Endothelial cell (in vitro differentiated cells): ENCODE measurements around the gene CDH8. TPM values are rescaled to one million over a fixed set of nuclear protein-coding genes. Genes with fewer than 3 reads are reported as not detected.
A peak's percentile ranks its signal among the peaks of the same experiment; 100 is the strongest.

Source experiments
- DNase-seq: peaks from one replicate; pipeline ENCODE4 v3.0.0; 2021; ENCODE audit warnings: low spot score
- H3K27ac Mint-ChIP-seq: one replicate; pipeline ENCODE4 v1.8.0; 2021; ENCODE audit warnings: mixed read lengths, inconsistent platforms; ENCODE audit not compliant: unreplicated experiment
- H3K27me3 Mint-ChIP-seq: one replicate; pipeline ENCODE4 v1.8.0; 2021; ENCODE audit warnings: mild to moderate bottlenecking, moderate library complexity, mixed read lengths, inconsistent platforms; ENCODE audit not compliant: unreplicated experiment
- H3K36me3 Mint-ChIP-seq: one replicate; pipeline ENCODE4 v1.8.0; 2021; ENCODE audit warnings: mild to moderate bottlenecking, low read depth, mixed read lengths, inconsistent platforms; ENCODE audit not compliant: unreplicated experiment
- H3K4me1 Mint-ChIP-seq: one replicate; pipeline ENCODE4 v1.8.0; 2021; ENCODE audit warnings: mild to moderate bottlenecking, mixed read lengths, inconsistent platforms; ENCODE audit not compliant: unreplicated experiment
- H3K4me3 Mint-ChIP-seq: one replicate; pipeline ENCODE4 v1.8.0; 2021; ENCODE audit warnings: mild to moderate bottlenecking, mixed read lengths, inconsistent platforms; ENCODE audit not compliant: unreplicated experiment
- H3K9me3 Mint-ChIP-seq: one replicate; pipeline ENCODE4 v1.8.0; 2021; ENCODE audit warnings: mixed read lengths, inconsistent platforms; ENCODE audit not compliant: unreplicated experiment
- total RNA-seq: library from RNA; stranded (reverse); fragmentation: NEBNext Ultra II Directional; extraction: Animal tissue kit (Norgen Biotek cat#: 25700); gene quantifications from one replicate; pipeline ENCODE4 v1.2.1, GENCODE V29; 2021; ENCODE audit not compliant: unreplicated experiment
- TF ChIP-seq, protein P1 (sequence below): fragments of 200-600 bp; sonication (generic); IDR thresholded peaks from one replicate; pipeline ENCODE4 v1.5.0; 2021; ENCODE audit warnings: antibody characterized with exemption; ENCODE audit not compliant: unreplicated experiment

The CDH8 gene
- total RNA-seq, 1 donor from 2014 or later, result 6.4 TPM

DNA sequence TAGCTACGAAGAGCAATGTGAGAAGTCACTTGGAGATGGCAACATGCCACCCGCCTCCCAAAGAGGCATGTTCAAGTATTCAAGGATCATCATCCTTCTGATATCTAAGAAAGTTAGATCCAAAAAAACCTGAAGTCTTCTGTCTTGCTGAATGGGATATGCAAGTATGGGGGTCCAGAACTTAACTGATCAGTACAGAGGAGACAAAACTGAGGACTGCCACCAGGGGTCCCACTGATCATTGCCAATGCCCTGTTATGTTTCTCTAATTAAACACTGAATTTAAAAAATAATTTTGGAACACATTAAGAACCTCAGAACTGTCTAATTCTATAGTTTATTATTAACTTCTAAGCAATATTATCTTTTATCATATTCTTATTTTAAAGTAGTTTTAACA, 99.7 kb downstream of the CDH8 start:
- DNase-seq, result peak; percentile 39
- H3K4me3 Mint-ChIP-seq, result no peak overlapping the region

DNA sequence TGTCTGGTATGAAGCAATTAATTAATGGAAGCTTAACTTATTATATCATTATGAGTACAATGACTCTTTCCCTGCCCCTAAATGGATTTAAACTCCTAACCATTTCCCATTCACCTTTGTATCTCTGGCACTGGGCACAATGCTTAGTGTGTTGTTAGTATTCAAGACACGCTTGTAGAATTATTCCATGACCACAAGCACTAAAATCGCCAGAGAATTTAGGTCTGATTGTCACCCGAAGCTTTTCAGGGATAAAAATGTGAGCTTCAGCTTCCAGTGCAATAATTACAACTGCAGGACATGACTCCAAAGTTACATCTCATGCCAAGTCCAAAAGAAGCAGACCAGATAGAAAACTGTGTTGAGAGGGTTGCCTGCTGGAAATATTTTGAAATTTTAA, 101.6 kb downstream of the CDH8 start:
- Mint-ChIP-seq H3K4me3 (no peak overlapping the region), H3K27me3 (no peaks in the 10 kb centered on the region), H3K27ac (no peak overlapping the region), H3K4me1 (no peaks in the 10 kb centered on the region), H3K9me3 (no peaks in the 10 kb centered on the region), H3K36me3 (no peaks in the 10 kb centered on the region)
- no peak for DNase-seq
- TF ChIP-seq, protein P1, sequence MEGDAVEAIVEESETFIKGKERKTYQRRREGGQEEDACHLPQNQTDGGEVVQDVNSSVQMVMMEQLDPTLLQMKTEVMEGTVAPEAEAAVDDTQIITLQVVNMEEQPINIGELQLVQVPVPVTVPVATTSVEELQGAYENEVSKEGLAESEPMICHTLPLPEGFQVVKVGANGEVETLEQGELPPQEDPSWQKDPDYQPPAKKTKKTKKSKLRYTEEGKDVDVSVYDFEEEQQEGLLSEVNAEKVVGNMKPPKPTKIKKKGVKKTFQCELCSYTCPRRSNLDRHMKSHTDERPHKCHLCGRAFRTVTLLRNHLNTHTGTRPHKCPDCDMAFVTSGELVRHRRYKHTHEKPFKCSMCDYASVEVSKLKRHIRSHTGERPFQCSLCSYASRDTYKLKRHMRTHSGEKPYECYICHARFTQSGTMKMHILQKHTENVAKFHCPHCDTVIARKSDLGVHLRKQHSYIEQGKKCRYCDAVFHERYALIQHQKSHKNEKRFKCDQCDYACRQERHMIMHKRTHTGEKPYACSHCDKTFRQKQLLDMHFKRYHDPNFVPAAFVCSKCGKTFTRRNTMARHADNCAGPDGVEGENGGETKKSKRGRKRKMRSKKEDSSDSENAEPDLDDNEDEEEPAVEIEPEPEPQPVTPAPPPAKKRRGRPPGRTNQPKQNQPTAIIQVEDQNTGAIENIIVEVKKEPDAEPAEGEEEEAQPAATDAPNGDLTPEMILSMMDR, result no peak

More for the DNA sequence above, 99.7 kb downstream of the CDH8 start:
- Mint-ChIP-seq H3K27ac (no peak overlapping the region), H3K27me3 (no peaks in the 10 kb centered on the region), H3K9me3 (no peaks in the 10 kb centered on the region), H3K4me1 (no peaks in the 10 kb centered on the region), H3K36me3 (no peaks in the 10 kb centered on the region)
- TF ChIP-seq, protein P1, result peak; percentile 70

DNA sequence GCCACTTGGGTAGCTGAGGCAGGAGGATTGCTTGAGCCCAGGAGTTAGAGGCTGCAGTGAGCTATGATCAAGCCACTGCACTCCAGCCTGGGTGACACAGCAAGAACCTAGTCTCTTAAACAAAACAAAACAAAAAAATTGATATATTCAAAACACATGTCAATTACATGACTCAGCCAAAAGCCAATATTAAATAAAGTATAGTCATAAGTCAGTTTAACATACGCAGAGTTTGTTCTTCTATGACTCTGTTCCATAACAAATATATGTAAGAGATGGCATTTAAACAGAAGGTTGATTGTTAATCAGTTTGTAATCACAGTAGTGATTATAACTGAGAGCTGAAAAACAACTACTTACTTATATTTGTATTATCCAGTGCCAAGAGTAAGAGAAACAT, 106.5 kb downstream of the CDH8 start:
- DNase-seq, result no peak
- no peaks in the 10 kb centered on the region for H3K36me3 Mint-ChIP-seq
- H3K9me3 Mint-ChIP-seq, result no peaks in the 10 kb centered on the region
- H3K4me1 Mint-ChIP-seq, result no peaks in the 10 kb centered on the region
- TF ChIP-seq, protein P1, result no peak
- H3K4me3 Mint-ChIP-seq, result no peak overlapping the region
- no peaks in the 10 kb centered on the region for H3K27me3 Mint-ChIP-seq
- H3K27ac Mint-ChIP-seq, result no peak overlapping the region

DNA sequence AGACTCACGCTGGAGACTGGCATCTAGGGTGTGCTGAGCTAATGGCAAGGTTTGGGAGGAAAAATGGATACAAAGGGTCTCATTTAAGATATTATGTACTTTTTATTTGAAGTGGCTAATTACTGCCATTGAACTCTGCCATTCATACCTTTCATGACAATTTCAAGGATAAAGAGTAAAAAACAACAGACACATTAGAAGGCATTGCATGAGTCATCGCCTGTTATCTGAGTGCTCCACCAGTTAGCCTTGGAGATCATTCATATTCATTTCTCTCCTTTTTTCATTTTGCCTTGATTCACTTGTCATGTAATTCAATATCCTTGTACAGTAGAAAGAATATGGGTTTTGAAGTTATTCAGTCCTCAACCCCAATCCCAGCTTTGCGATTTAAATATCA, 109.5 kb downstream of the CDH8 start:
- no peak overlapping the region for H3K27ac Mint-ChIP-seq
- H3K9me3 Mint-ChIP-seq, result no peaks in the 10 kb centered on the region
- H3K36me3 Mint-ChIP-seq, result no peaks in the 10 kb centered on the region
- TF ChIP-seq, protein P1, result no peak
- H3K4me1 Mint-ChIP-seq, result no peaks in the 10 kb centered on the region
- DNase-seq, result no peak
- no peak overlapping the region for H3K4me3 Mint-ChIP-seq
- H3K27me3 Mint-ChIP-seq, result no peaks in the 10 kb centered on the region

DNA sequence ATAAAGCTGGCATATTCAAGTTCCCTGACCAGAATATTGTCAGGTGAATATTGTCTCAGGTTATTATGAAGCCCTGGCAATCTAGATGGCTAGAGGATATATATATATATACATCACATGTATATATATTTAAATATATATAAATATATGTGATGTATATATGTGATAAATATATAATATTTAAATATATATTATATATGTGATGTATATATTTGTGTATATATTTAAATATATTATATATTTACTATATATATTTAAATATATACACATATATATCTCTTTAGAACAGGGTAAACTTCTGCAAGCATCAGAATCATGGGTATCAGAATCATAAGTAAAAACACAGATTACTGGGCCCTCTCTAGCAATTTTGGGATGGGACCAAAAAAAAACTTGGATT, 112.6 kb downstream of the CDH8 start:
- peaks cover 1% of the 10 kb centered on the region for H3K27me3 Mint-ChIP-seq
- no peak for DNase-seq
- no peak overlapping the region for H3K27ac Mint-ChIP-seq

More for the DNA sequence above, 112.6 kb downstream of the CDH8 start:
- H3K9me3 Mint-ChIP-seq, result no peaks in the 10 kb centered on the region
- no peaks in the 10 kb centered on the region for H3K4me1 Mint-ChIP-seq
- H3K36me3 Mint-ChIP-seq, result no peaks in the 10 kb centered on the region
- TF ChIP-seq, protein P1, result no peak
- no peak overlapping the region for H3K4me3 Mint-ChIP-seq
